Osteoblast (primary cell): ENCODE measurements around the gene KHNYN. TPM values are rescaled to one million over a fixed set of nuclear protein-coding genes. Genes with fewer than 3 reads are reported as not detected.
A peak's percentile ranks its signal among the peaks of the same experiment; 100 is the strongest.

Experiments used
- DNase-seq: peaks from one replicate; pipeline ENCODE4 v3.0.0; 2011; ENCODE audit warnings: low spot score, mixed read lengths; ENCODE audit not compliant: insufficient read length; ENCODE audit errors: missing footprints
- H2AFZ ChIP-seq: 2 replicates; pipeline ENCODE4 v1.6.0; 2011; ENCODE audit warnings: mild to moderate bottlenecking, low read length
- H3K27ac ChIP-seq: 2 replicates; pipeline ENCODE4 v1.5.1; 2011; ENCODE audit warnings: mild to moderate bottlenecking, low read depth, low read length, moderate library complexity
- H3K27me3 ChIP-seq: 2 replicates; pipeline ENCODE4 v1.6.0; 2012; ENCODE audit warnings: mild to moderate bottlenecking, control low read depth, inconsistent platforms, low read length, moderate library complexity; ENCODE audit not compliant: insufficient read depth
- H3K36me3 ChIP-seq: 2 replicates; pipeline ENCODE4 v1.5.1; 2011; ENCODE audit warnings: mild to moderate bottlenecking, low read length, control low read depth, moderate library complexity; ENCODE audit not compliant: insufficient read depth
- H3K4me1 ChIP-seq: 2 replicates; pipeline ENCODE4 v1.5.1; 2011; ENCODE audit warnings: mild to moderate bottlenecking, low read length, control low read depth, moderate library complexity; ENCODE audit not compliant: insufficient read depth
- H3K4me2 ChIP-seq: 2 replicates; pipeline ENCODE4 v1.6.0; 2011; ENCODE audit warnings: mild to moderate bottlenecking, low read length; ENCODE audit not compliant: insufficient read depth
- H3K4me3 ChIP-seq: fragments of 200-600 bp; sonication (generic); 3 replicates; pipeline ENCODE4 v1.5.1; 2012; ENCODE audit warnings: mild to moderate bottlenecking, low read length, inconsistent platforms; ENCODE audit not compliant: insufficient read depth
- H3K79me2 ChIP-seq: 2 replicates; pipeline ENCODE4 v1.6.0; 2012; ENCODE audit warnings: mild to moderate bottlenecking, low read length, control low read depth, inconsistent platforms; ENCODE audit not compliant: insufficient read depth
- H3K9me3 ChIP-seq: 2 replicates; pipeline ENCODE4 v1.5.1; 2011; ENCODE audit warnings: low read depth, low read length, control low read depth
- H4K20me1 ChIP-seq: 2 replicates; pipeline ENCODE4 v1.6.0; 2012; ENCODE audit warnings: mild to moderate bottlenecking, low read length, control low read depth; ENCODE audit not compliant: insufficient read depth
- total RNA-seq: library from RNA; depleted of rRNA; stranded (reverse); fragments of >200 nt; gene quantifications from 2 replicates; pipeline ENCODE4 v1.2.3, GENCODE V29; 2012
- TF ChIP-seq, protein P1 (sequence below): IDR thresholded peaks from 2 replicates; pipeline ENCODE4 v1.5.1; 2011; ENCODE audit warnings: mild to moderate bottlenecking, low read depth, low read length, moderate library complexity; ENCODE audit errors: extremely low read depth

The KHNYN gene
- total RNA-seq, 1 donor: 58.6 TPM

DNA sequence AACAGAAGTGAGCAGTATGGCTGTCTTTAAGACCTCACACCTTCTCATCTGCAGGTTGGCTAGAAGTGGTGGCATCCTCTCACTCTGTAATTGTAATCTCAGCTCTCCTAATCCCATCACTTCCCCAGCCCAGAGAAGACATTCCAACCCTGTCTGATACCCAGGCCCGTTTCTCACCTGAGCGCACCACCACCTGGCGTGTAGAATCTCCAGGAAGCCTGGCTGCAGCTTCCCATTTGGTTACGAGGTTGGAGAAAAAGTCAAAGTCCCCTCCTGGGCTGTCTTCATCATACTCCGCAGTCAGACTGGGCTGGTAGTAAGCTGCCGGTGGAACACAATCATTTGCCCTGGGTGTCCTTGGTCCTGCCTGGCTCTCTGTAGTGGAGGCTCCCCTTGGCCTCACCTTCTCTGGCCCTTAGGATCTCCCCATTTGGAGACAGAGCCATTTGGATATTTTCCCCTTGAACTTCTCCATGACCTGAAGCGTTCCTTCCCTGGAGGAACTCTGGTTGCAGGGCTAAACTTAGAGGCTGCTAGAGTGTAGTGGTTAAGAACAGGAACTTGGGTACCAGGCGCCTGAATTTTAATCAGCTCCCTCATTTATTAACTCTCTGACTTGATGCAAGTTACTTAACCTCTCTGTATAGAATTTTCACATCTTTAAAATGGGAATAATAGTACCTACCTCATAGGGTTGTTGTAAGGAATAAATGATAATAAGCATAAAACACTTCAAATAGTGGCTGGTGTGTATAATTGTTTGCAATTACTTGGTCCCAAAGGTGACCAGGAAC is 11.0 kb downstream of the KHNYN start:
- Histone ChIP-seq H2AFZ (no peak overlapping the region), H3K4me2 (peak overlapping the region; percentile 97), H3K27ac (peak overlapping the region; percentile 99), H4K20me1 (peaks cover 11% of the 10 kb centered on the region), H3K36me3 (peaks cover 40% of the 10 kb centered on the region), H3K4me1 (peaks cover 15% of the 10 kb centered on the region), H3K79me2 (peaks cover 24% of the 10 kb centered on the region), H3K27me3 (no peaks in the 10 kb centered on the region), H3K9me3 (no peaks in the 10 kb centered on the region), H3K4me3 (no peak overlapping the region)
- no peak for DNase-seq
- TF ChIP-seq, protein P1, sequence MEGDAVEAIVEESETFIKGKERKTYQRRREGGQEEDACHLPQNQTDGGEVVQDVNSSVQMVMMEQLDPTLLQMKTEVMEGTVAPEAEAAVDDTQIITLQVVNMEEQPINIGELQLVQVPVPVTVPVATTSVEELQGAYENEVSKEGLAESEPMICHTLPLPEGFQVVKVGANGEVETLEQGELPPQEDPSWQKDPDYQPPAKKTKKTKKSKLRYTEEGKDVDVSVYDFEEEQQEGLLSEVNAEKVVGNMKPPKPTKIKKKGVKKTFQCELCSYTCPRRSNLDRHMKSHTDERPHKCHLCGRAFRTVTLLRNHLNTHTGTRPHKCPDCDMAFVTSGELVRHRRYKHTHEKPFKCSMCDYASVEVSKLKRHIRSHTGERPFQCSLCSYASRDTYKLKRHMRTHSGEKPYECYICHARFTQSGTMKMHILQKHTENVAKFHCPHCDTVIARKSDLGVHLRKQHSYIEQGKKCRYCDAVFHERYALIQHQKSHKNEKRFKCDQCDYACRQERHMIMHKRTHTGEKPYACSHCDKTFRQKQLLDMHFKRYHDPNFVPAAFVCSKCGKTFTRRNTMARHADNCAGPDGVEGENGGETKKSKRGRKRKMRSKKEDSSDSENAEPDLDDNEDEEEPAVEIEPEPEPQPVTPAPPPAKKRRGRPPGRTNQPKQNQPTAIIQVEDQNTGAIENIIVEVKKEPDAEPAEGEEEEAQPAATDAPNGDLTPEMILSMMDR: no peak

GRCh38 chr14:24441485-24441884 is 11.7 kb downstream of the KHNYN start:
- no peaks in the 10 kb centered on the region for H3K27me3 ChIP-seq
- peaks cover 11% of the 10 kb centered on the region for H4K20me1 ChIP-seq
- H3K79me2 ChIP-seq: peaks cover 24% of the 10 kb centered on the region
- H3K4me1 ChIP-seq: peaks cover 10% of the 10 kb centered on the region
- H3K4me2 ChIP-seq: peak overlapping the region; percentile 97
- no peak for DNase-seq
- TF ChIP-seq, protein P1: no peak
- no peak overlapping the region for H2AFZ ChIP-seq
- no peaks in the 10 kb centered on the region for H3K9me3 ChIP-seq
- peak overlapping the region; percentile 82 for H3K4me3 ChIP-seq
- H3K27ac ChIP-seq: peak overlapping the region; percentile 99
- peaks cover 33% of the 10 kb centered on the region for H3K36me3 ChIP-seq

GRCh38 chr14:24441904-24442239 is 12.1 kb downstream of the KHNYN start:
- Histone ChIP-seq H3K79me2 (peaks cover 24% of the 10 kb centered on the region), H3K4me1 (peaks cover 8% of the 10 kb centered on the region), H3K27me3 (no peaks in the 10 kb centered on the region), H3K36me3 (peaks cover 31% of the 10 kb centered on the region), H2AFZ (peak overlapping the region; percentile 75), H3K9me3 (no peaks in the 10 kb centered on the region), H3K4me2 (peak overlapping the region; percentile 97), H4K20me1 (peaks cover 10% of the 10 kb centered on the region), H3K27ac (peak overlapping the region; percentile 99), H3K4me3 (peak overlapping the region; percentile 82)
- TF ChIP-seq, protein P1: no peak
- peak; percentile 91 for DNase-seq

DNA sequence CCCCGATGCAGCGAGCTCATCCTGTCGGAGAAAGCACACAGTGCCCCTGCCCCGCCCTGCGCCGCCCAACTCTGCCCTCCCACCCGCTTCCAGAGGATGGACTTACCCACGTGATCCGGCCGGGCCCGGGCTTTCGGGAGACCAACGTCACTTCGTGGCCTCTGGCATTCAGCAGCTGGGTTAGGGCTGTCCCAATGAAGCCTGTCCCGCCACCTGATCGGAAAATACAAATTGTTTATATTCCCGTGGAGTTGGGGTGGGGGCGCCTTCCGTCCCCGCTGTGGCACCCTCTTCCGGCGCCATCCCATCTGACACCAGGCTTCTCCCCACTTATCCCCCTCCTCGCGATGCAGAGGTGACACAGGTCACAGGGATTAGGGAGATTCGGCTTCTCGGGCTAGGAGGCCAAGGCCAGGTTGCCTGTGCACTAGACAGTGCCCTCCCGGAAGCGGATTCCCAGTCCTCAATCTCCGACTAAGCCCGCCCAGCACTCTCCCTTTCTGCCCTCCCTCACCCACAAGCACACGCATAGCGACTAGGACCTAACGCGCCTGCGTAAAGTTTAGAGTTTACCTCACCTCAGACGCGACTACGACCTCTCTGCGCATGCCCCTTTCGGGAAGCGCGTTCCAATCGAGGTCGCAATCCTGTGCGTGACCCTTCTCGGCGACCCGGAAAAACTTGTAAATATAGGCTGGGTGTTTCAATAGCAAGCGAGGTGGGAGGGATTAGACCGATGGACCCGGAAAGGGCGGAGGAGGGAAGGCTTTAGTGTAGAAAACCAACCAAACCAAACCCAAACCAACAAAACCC is 12.7 kb downstream of the KHNYN start, which contains the start of gene SDR39U1:
TSS of gene SDR39U1 (minus strand) at position 537 of the 813 bp plus-strand sequence. CDS start at position 530, 7 bp downstream.
- peak within 1 kb of the TSS; percentile 99 for H3K27ac ChIP-seq
- no peaks in the 10 kb centered on the region for H3K9me3 ChIP-seq
- H3K4me1 ChIP-seq: peaks cover 8% of the 10 kb centered on the region
- no peaks in the 10 kb centered on the region for H3K27me3 ChIP-seq
- H2AFZ ChIP-seq: peak within 1 kb of the TSS; percentile 87
- peak; percentile 97 for DNase-seq
- peaks cover 26% of the 10 kb centered on the region for H3K36me3 ChIP-seq
- H3K4me2 ChIP-seq: peak within 1 kb of the TSS; percentile 97
- H3K4me3 ChIP-seq: peak within 1 kb of the TSS; percentile 82
- H3K79me2 ChIP-seq: peaks cover 20% of the 10 kb centered on the region
- TF ChIP-seq, protein P1: no peak
- H4K20me1 ChIP-seq: peaks cover 4% of the 10 kb centered on the region
